CD14-positive monocyte (primary cell): ENCODE results near the gene RTRAF. TPM values are rescaled to one million over a fixed set of nuclear protein-coding genes. Genes with fewer than 3 reads are reported as not detected.

Experiments used
- DNase-seq, 3 donors: peaks; one replicate each; pipeline ENCODE4 v3.0.0-alpha.2; 2011 to 2022
- H2AFZ ChIP-seq: 2 replicates; pipeline ENCODE4 v1.6.0; 2012; ENCODE audit warnings: mild to moderate bottlenecking, low read depth, low read length, inconsistent platforms; ENCODE audit not compliant: insufficient read depth, poor library complexity, severe bottlenecking
- H3K27ac ChIP-seq, 2 donors: 1 replicate in 1 of 2; 2 replicates in 1 of 2; pipeline ENCODE4 v1.5.1; 2012 to 2013; ENCODE audit warnings: low read length in 2 of 2, control low read depth in 1 of 2, inconsistent platforms in 1 of 2, low read depth in 1 of 2, mild to moderate bottlenecking in 1 of 2
- H3K27me3 ChIP-seq, 2 donors: one replicate each; pipeline versions ENCODE4 v1.6.0 to v1.6.1; 2011 to 2013; ENCODE audit warnings: low read length in 2 of 2; ENCODE audit not compliant: control insufficient read depth in 2 of 2, insufficient read depth in 2 of 2
- H3K36me3 ChIP-seq, 2 donors: replicated peaks in 1 of 2; 1 replicate in 1 of 2; 2 replicates in 1 of 2; pipeline versions ENCODE4 v1.5.1 to v1.6.1; 2012 to 2013; ENCODE audit warnings: low read length in 2 of 2, control low read depth in 1 of 2, inconsistent platforms in 1 of 2, mild to moderate bottlenecking in 1 of 2; ENCODE audit not compliant: insufficient read depth in 2 of 2, control insufficient read depth in 1 of 2
- H3K4me1 ChIP-seq, 2 donors: 1 replicate in 1 of 2; 2 replicates in 1 of 2; pipeline versions ENCODE4 v1.5.1 to v1.6.1; 2012 to 2013; ENCODE audit warnings: low read length in 2 of 2, control low read depth in 1 of 2, inconsistent platforms in 1 of 2, mild to moderate bottlenecking in 1 of 2, moderate library complexity in 1 of 2; ENCODE audit not compliant: insufficient read depth in 2 of 2, control insufficient read depth in 1 of 2
- H3K4me2 ChIP-seq: replicated peaks from 2 replicates; pipeline ENCODE3; 2012; ENCODE audit warnings: low read length, moderate library complexity, mild to moderate bottlenecking; ENCODE audit not compliant: poor library complexity, severe bottlenecking; ENCODE audit errors: extremely low read depth
- H3K4me3 ChIP-seq, 3 experiments: fragments of 200-600 bp in 1 of 3; sonication (generic) in 1 of 3; replicated peaks in 1 of 3; 1 replicate in 2 of 3; 2 replicates in 1 of 3; pipeline ENCODE4 v1.5.1; 2011 to 2013; ENCODE audit warnings: low read length in 3 of 3, mild to moderate bottlenecking in 3 of 3, control low read depth in 2 of 3, low read depth in 2 of 3, inconsistent platforms in 1 of 3, moderate library complexity in 1 of 3
- H3K79me2 ChIP-seq: 2 replicates; pipeline ENCODE4 v1.6.0; 2012; ENCODE audit warnings: mild to moderate bottlenecking, control low read depth, inconsistent platforms, low read length, moderate library complexity; ENCODE audit not compliant: insufficient read depth
- H3K9ac ChIP-seq: 2 replicates; pipeline ENCODE4 v1.6.0; 2017; ENCODE audit warnings: low read length, mild to moderate bottlenecking; ENCODE audit not compliant: insufficient read depth, poor library complexity, severe bottlenecking
- H3K9me3 ChIP-seq, 2 donors: replicated peaks in 1 of 2; 1 replicate in 1 of 2; 2 replicates in 1 of 2; pipeline versions ENCODE4 v1.5.1 to v1.6.1; 2012 to 2013; ENCODE audit warnings: low read length in 2 of 2, control low read depth in 1 of 2; ENCODE audit not compliant: control insufficient read depth in 1 of 2, insufficient read depth in 1 of 2
- H4K20me1 ChIP-seq: 2 replicates; pipeline ENCODE4 v1.6.0; 2012; ENCODE audit warnings: mild to moderate bottlenecking, low read length, control low read depth, moderate library complexity; ENCODE audit not compliant: insufficient read depth
- H3K27ac Mint-ChIP-seq, 7 donors: one replicate each; pipeline ENCODE4 v1.8.0; 2020; ENCODE audit warnings: mild to moderate bottlenecking in 7 of 7, mixed read lengths in 7 of 7, moderate library complexity in 6 of 7, inconsistent platforms in 2 of 7
- H3K27me3 Mint-ChIP-seq, 3 donors: one replicate each; pipeline ENCODE4 v1.8.0; 2021 to 2022; ENCODE audit warnings: low read depth in 3 of 3, mild to moderate bottlenecking in 3 of 3, mixed read lengths in 3 of 3, moderate library complexity in 3 of 3, inconsistent platforms in 1 of 3
- H3K36me3 Mint-ChIP-seq, 2 donors: one replicate each; pipeline ENCODE4 v1.8.0; 2020; ENCODE audit warnings: mixed read lengths in 2 of 2, inconsistent platforms in 1 of 2, mild to moderate bottlenecking in 1 of 2
- H3K4me1 Mint-ChIP-seq: one replicate; pipeline ENCODE4 v1.8.0; 2020; ENCODE audit warnings: mild to moderate bottlenecking, mixed read lengths
- H3K4me3 Mint-ChIP-seq, 2 donors: one replicate each; pipeline ENCODE4 v1.8.0; 2020; ENCODE audit warnings: mild to moderate bottlenecking in 2 of 2, mixed read lengths in 2 of 2, moderate library complexity in 1 of 2
- H3K9me3 Mint-ChIP-seq, 7 donors: one replicate each; pipeline ENCODE4 v1.8.0; 2020 to 2022; ENCODE audit warnings: mixed read lengths in 7 of 7, mild to moderate bottlenecking in 6 of 7, moderate library complexity in 6 of 7, inconsistent platforms in 2 of 7
- WGBS: methylation state at CpG from one replicate; pipeline ENCODE4 v1.1.5; 2013; ENCODE audit warnings: missing lambda C conversion rate; ENCODE audit not compliant: insufficient coverage; 5-methylcytosine and 5-hydroxymethylcytosine counted together
- intact Hi-C, 2 donors: fragments of 100-400 bp; cut with micrococcal nuclease; formaldehyde crosslinking; loops; one replicate each; pipeline versions ENCODE4 v1.15.0 to v1.15.1; 2023
- polyA plus RNA-seq, 3 donors: library from polyadenylated mRNA; depleted of rRNA in 1 of 3; unstranded in 2 of 3; stranded (reverse) in 1 of 3; fragments of 300-500 nt in 2 of 3; fragments of >200 nt in 1 of 3; fragmentation: Illumina TruSeq in 2 of 3; gene quantifications; 1 replicate in 2 of 3; 2 replicates in 1 of 3; pipeline ENCODE4 v1.2.3, GENCODE V29; 2012 to 2021
- TF ChIP-seq, protein P1 (sequence below): fragments of 200-600 bp; IDR thresholded peaks from one replicate; pipeline ENCODE4 v1.8.0; 2022; ENCODE audit warnings: antibody characterized with exemption, mild to moderate bottlenecking

Gene RTRAF
- polyA plus RNA-seq, 3 donors: 51.6 to 152 (median 149) TPM

DNA sequence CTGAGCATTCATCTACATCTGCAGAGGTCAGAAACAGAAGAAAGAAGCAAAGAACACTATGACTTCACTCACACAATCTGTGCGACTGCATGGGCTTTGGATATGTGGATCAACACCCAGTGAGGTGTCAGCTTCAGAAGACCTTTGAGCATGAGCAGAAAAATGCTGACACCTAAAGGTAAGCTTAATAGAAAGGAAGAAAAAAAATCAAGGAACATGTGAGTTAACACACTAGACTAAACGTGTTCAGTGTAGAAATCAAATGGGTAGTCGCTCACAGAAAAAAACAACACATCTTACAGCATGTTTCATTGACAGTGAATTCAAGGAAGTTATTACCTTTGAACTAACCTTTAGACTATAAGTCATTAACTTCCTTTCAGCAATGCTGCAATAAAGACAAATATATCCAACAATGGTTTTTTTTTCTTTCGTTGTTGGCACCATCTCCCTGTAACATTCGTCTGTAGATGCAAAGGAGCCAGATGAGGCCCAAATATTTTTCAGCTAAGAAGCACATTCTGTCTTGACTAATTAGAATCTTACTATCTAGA is 30.9 kb downstream of the RTRAF start:
- H3K27ac Mint-ChIP-seq: no peak overlapping the region
- Histone ChIP-seq H3K9ac (no peak overlapping the region), H3K36me3 (no peaks in the 10 kb centered on the region), H3K27ac (no peak overlapping the region), H4K20me1 (no peaks in the 10 kb centered on the region), H3K4me1 (no peaks in the 10 kb centered on the region), H3K27me3 (peaks cover 0 to 2% of the 10 kb centered on the region in 2 donors), H3K4me2 (no peak overlapping the region), H2AFZ (no peak overlapping the region), H3K79me2 (no peaks in the 10 kb centered on the region), H3K4me3 (no peak overlapping the region), H3K9me3 (no peaks in the 10 kb centered on the region)
- no peaks in the 10 kb centered on the region for H3K36me3 Mint-ChIP-seq
- no peaks in the 10 kb centered on the region for H3K4me1 Mint-ChIP-seq
- H3K4me3 Mint-ChIP-seq: no peak overlapping the region
- 100% methylated on average over 1 of the region's 5 CpGs for WGBS
- TF ChIP-seq, protein P1, sequence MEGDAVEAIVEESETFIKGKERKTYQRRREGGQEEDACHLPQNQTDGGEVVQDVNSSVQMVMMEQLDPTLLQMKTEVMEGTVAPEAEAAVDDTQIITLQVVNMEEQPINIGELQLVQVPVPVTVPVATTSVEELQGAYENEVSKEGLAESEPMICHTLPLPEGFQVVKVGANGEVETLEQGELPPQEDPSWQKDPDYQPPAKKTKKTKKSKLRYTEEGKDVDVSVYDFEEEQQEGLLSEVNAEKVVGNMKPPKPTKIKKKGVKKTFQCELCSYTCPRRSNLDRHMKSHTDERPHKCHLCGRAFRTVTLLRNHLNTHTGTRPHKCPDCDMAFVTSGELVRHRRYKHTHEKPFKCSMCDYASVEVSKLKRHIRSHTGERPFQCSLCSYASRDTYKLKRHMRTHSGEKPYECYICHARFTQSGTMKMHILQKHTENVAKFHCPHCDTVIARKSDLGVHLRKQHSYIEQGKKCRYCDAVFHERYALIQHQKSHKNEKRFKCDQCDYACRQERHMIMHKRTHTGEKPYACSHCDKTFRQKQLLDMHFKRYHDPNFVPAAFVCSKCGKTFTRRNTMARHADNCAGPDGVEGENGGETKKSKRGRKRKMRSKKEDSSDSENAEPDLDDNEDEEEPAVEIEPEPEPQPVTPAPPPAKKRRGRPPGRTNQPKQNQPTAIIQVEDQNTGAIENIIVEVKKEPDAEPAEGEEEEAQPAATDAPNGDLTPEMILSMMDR: no peak
- peaks cover 1 to 11% (median 9%) of the 10 kb centered on the region in 3 donors for H3K27me3 Mint-ChIP-seq
- peaks cover 0 to 10% (median 5%) of the 10 kb centered on the region in 7 donors for H3K9me3 Mint-ChIP-seq
- intact Hi-C loops: no loop called here
- DNase-seq: no peak

DNA sequence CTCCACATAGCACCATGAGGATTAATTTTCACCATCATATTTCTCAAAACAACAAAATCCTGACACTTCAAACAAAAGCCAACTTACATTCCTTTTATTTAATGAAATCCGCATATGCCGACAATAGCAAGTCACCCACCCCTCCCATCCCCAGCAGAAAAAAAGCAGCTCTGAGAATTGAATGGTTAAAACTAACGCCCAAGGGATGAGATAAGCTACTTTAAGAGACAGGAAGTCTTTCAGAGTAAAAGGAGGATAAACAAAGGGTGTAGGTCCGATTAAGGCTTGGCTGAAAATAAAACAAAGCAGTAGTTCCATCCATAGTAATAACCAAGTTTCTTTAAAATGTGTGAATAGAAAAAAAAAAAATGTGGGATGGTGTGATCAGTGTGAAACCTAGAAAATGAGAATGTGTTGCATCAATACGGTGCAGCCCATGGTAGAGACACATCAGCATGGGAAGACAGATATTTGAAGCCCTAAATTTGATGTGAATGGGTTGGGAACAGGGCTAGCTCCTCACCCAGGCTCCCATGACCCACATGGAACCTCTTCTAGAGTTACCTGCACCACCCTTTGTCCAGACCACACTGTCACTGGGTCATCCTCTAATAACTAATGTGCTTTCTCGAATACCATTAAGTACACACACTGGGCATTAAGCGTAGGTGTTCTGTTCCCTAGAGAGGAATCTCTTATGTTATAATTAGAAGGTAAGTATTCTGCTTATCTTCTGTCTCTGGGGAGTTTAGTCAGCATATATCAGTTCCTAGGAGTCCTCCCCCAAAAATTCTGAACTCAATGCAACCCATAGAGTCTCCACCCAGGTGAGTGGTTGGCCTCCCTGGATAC is 31.7 kb downstream of the RTRAF start:
- Mint-ChIP-seq H3K27me3 (peaks cover 1 to 11% (median 9%) of the 10 kb centered on the region in 3 donors), H3K4me3 (no peak overlapping the region)

More for the DNA sequence above, 31.7 kb downstream of the RTRAF start:
- Histone ChIP-seq H3K4me1 (no peaks in the 10 kb centered on the region), H3K9me3 (no peaks in the 10 kb centered on the region), H3K4me2 (no peak overlapping the region), H3K4me3 (no peak overlapping the region), H4K20me1 (no peaks in the 10 kb centered on the region), H3K79me2 (no peaks in the 10 kb centered on the region), H2AFZ (no peak overlapping the region), H3K9ac (no peak overlapping the region), H3K36me3 (no peaks in the 10 kb centered on the region), H3K27me3 (peaks cover 0 to 2% of the 10 kb centered on the region in 2 donors), H3K27ac (no peak overlapping the region)
- Mint-ChIP-seq H3K27ac (no peak overlapping the region), H3K4me1 (no peaks in the 10 kb centered on the region), H3K36me3 (no peaks in the 10 kb centered on the region), H3K9me3 (peaks cover 0 to 10% (median 5%) of the 10 kb centered on the region in 7 donors)
- TF ChIP-seq, protein P1: no peak
- no CpG with 5 or more reads among the region's 7 CpGs for WGBS
- DNase-seq: no peak
- intact Hi-C loops: no loop called here
